ENCODE measurements around the gene GLRB. TPM values are rescaled to one million over a fixed set of nuclear protein-coding genes. Genes with fewer than 3 reads are reported as not detected.

GLRB gene
- 0.22 TPM for polyA plus RNA-seq (2013, experiment 1 of 2)
- 0.18 TPM for polyA plus RNA-seq (2013, experiment 2 of 2)

DNA sequence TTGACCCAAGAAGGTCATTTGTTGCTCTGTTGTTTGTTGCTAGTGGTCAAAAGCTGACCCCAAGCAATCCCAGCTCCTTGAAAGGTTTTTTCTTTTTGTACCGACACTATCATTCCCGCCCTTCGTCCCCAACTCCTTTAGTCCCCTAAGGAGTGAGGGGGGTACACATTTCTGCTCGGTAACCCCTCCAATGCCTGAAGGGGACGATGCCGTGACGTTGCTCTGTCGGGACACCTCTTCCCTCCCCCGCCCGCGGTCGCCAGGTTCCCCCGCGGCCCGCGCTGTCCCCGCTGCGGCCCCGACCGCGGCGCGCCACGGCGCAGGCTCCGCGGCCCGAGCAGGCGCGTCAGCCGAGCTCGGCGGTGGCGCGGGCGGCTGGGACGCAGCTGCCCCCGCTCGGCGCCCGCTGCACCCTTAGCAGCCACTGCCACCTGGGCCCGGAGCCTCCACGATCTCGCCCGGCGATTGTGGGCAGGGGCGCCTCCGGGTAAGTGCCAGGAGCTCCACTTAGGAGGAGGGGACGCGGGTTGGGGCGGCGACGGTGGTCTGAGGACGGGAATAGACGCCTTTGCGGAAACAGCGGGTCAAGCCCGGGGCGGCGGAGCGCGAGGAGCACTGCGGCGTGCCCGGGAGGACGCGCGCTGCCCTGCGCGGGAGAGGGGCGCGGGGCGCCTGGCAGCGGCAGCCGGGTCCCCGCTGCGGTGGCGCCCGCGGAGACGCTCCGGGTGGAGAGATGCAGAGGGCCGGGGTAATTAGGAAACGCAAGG, at the start of gene GLRB:
GLRB (plus strand) TSS at position 340 of the 767 bp plus-strand sequence. CDS start 1,875 bp downstream, outside the sequence.
- no peak within 1 kb of the TSS for H3K27ac ChIP-seq (ENCODE audit: low read depth, low read length)
- WGBS (ENCODE audit: extremely low coverage, insufficient coverage, low lambda C conversion rate) = no CpG with 5 or more reads among the region's 84 CpGs
- H3K79me1 ChIP-seq (ENCODE audit: low read length) = no peaks in the 10 kb centered on the region

DNA sequence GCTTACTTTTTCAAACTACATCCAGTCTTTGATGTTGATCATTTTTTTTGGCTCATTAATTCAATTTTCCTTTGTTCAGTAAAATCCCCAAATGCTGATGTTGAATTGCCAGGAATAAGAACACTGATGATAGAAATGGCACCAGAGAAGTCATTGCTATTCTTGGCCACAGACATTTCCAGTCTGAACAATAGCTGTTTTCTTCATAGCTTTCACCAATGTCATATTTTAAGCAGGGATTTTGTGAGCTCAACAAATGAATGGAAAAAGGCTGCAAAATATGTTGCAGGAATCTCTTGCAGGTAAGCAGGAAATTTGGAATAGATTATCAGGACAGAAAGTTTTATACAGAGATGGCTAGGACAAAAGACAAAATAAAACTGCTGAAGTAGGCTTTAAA, 40.5 kb upstream of the GLRB start:
- H3K56ac ChIP-seq (ENCODE audit: low read length) = no peak overlapping the region
- no peak overlapping the region for H3K23ac ChIP-seq (ENCODE audit: low read length)
- H2BK120ac ChIP-seq (ENCODE audit: low read depth, low read length) = no peak overlapping the region
- H3K4me1 ChIP-seq (ENCODE audit: control insufficient read depth, low read depth, low read length) = no peaks in the 10 kb centered on the region
- no peak overlapping the region for H3K27ac ChIP-seq (ENCODE audit: low read depth, low read length)
- H2BK5ac ChIP-seq (ENCODE audit: low read length) = no peak overlapping the region
- no peak for DNase-seq
- no peak overlapping the region for H3K4me3 ChIP-seq (ENCODE audit: low read length)
- H3K4me2 ChIP-seq (ENCODE audit: low read length) = no peak overlapping the region
- no peak overlapping the region for H4K5ac ChIP-seq (ENCODE audit: low read length)
- H4K8ac ChIP-seq (ENCODE audit: low read depth, low read length) = no peak overlapping the region
- no peak overlapping the region for H3K4ac ChIP-seq (ENCODE audit: low read depth, low read length)
- no peaks in the 10 kb centered on the region for H3K79me1 ChIP-seq (ENCODE audit: low read length)
- no peaks in the 10 kb centered on the region for H3K27me3 ChIP-seq (ENCODE audit: insufficient read depth, low read length, poor library complexity)
- no peak overlapping the region for H3K18ac ChIP-seq (ENCODE audit: low read length)
- no peak overlapping the region for H3K9ac ChIP-seq (ENCODE audit: low read length)
- no peak overlapping the region for H2BK15ac ChIP-seq (replicated peaks; ENCODE audit: low read depth)
- no peaks in the 10 kb centered on the region for H3K79me2 ChIP-seq (ENCODE audit: control insufficient read depth, insufficient read depth, low read length)
- no peak overlapping the region for H2AK5ac ChIP-seq (ENCODE audit: low read length)
- no peaks in the 10 kb centered on the region for H3K36me3 ChIP-seq (ENCODE audit: control insufficient read depth, insufficient read depth, low read length)

More for the DNA sequence above, at the start of gene GLRB:
- Histone ChIP-seq H2BK15ac (replicated peaks; ENCODE audit: low read depth) (no peak within 1 kb of the TSS), H3K18ac (ENCODE audit: low read length) (peak within 1 kb of the TSS; percentile 56), H2AK5ac (ENCODE audit: low read length) (no peak within 1 kb of the TSS), H3K9ac (ENCODE audit: low read length) (peak within 1 kb of the TSS; percentile 64), H2BK5ac (ENCODE audit: low read length) (no peak within 1 kb of the TSS), H4K5ac (ENCODE audit: low read length) (no peak within 1 kb of the TSS), H3K4me2 (ENCODE audit: low read length) (peak within 1 kb of the TSS; percentile 88), H3K36me3 (ENCODE audit: control insufficient read depth, insufficient read depth, low read length) (no peaks in the 10 kb centered on the region), H3K4me3 (ENCODE audit: low read length) (peak within 1 kb of the TSS; percentile 38), H3K27me3 (ENCODE audit: insufficient read depth, low read length, poor library complexity) (peaks cover 5% of the 10 kb centered on the region), H3K4me1 (ENCODE audit: control insufficient read depth, low read depth, low read length) (no peaks in the 10 kb centered on the region), H2BK120ac (ENCODE audit: low read depth, low read length) (no peak within 1 kb of the TSS), H3K23ac (ENCODE audit: low read length) (no peak within 1 kb of the TSS), H4K8ac (ENCODE audit: low read depth, low read length) (no peak within 1 kb of the TSS), H3K56ac (ENCODE audit: low read length) (peak within 1 kb of the TSS; percentile 80), H3K4ac (ENCODE audit: low read depth, low read length) (no peak within 1 kb of the TSS), H3K79me2 (ENCODE audit: control insufficient read depth, insufficient read depth, low read length) (no peaks in the 10 kb centered on the region)
- peak; percentile 26 for DNase-seq

DNA sequence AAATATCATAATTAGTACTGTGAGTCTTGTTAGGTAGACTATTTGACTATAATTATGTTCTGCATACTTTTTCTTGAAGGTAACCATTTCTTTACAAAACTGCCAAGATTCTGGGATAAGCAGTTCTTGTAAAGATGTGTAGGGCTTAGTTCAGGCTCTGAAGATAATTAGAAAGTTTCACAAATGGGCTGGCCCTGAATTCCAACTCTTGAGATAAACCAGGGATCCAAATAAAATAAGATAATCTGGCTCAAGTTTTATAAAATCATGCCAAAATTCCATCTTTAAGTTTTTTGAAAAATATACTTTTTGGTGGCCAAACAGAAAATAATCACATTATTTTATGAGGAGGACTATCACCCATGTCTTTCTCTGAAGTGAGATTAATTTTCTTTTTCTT, 35.5 kb upstream of the GLRB start:
- Histone ChIP-seq H3K56ac (ENCODE audit: low read length) (no peak overlapping the region), H3K27me3 (ENCODE audit: insufficient read depth, low read length, poor library complexity) (no peaks in the 10 kb centered on the region), H3K4me3 (ENCODE audit: low read length) (no peak overlapping the region), H3K4me2 (ENCODE audit: low read length) (no peak overlapping the region), H2BK120ac (ENCODE audit: low read depth, low read length) (no peak overlapping the region), H3K4ac (ENCODE audit: low read depth, low read length) (no peak overlapping the region), H4K8ac (ENCODE audit: low read depth, low read length) (no peak overlapping the region), H2AK5ac (ENCODE audit: low read length) (no peak overlapping the region), H3K79me1 (ENCODE audit: low read length) (no peaks in the 10 kb centered on the region), H3K36me3 (ENCODE audit: control insufficient read depth, insufficient read depth, low read length) (no peaks in the 10 kb centered on the region), H2BK15ac (replicated peaks; ENCODE audit: low read depth) (no peak overlapping the region), H3K23ac (ENCODE audit: low read length) (no peak overlapping the region), H3K9ac (ENCODE audit: low read length) (no peak overlapping the region), H3K18ac (ENCODE audit: low read length) (no peak overlapping the region), H3K79me2 (ENCODE audit: control insufficient read depth, insufficient read depth, low read length) (no peaks in the 10 kb centered on the region), H3K4me1 (ENCODE audit: control insufficient read depth, low read depth, low read length) (no peaks in the 10 kb centered on the region), H3K27ac (ENCODE audit: low read depth, low read length) (no peak overlapping the region), H4K5ac (ENCODE audit: low read length) (no peak overlapping the region), H2BK5ac (ENCODE audit: low read length) (no peak overlapping the region)
- DNase-seq = no peak

DNA sequence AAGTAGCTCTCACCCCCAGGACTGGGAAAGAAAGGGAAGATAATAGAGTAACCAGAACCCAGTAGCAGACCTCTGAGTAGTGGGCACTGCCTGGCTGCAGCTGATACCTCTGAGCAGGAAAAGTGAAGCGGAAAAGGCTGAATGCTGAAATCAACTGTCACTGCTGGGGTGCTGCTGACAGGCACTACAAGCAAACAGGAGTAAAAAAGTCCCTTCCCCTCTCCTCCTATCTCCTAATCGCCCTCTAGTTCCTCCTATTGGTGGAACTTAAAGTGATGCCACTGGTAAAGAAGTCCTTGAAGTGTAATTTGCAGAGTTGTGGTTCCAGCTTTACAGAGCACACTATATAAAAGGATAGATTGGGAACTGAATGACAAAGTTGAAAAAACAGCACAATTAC, 32.8 kb upstream of the GLRB start:
- no CpG with 5 or more reads among the region's 2 CpGs for WGBS (ENCODE audit: extremely low coverage, insufficient coverage, low lambda C conversion rate)
- H2AK5ac ChIP-seq (ENCODE audit: low read length) = no peak overlapping the region
- DNase-seq = peak; percentile 86

DNA sequence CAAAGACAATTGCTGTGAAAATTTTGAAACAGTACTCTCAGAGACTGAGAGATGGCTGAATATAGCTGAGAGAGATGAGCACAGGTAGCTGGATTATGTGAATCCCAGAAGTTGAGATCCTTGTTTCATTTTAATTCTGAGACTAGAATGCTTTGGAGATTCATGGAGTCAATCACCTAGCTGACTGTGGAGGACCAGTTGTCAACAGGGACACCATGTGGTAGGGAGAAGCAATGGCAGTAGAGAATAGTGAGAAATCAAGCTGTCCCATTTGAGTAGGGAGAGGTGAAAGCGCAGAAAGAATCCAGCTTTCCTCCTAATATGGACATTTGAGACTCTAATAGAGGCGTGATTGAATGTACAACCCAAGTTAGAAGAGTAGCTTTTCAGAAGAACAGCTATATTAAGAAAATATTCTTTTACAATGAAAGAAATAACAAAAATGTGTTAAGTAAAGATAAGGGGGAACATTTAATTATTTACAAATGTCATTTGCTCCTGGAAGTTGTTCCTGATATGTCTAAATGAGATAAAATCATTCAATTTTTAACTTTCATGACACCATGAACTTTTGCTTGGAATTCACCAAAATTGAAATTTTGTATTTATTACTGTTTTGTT, 30.3 kb upstream of the GLRB start:
- Histone ChIP-seq H4K8ac (ENCODE audit: low read depth, low read length) (no peak overlapping the region), H2AK5ac (ENCODE audit: low read length) (no peak overlapping the region), H3K56ac (ENCODE audit: low read length) (no peak overlapping the region), H2BK5ac (ENCODE audit: low read length) (no peak overlapping the region), H3K27ac (ENCODE audit: low read depth, low read length) (no peak overlapping the region), H3K36me3 (ENCODE audit: control insufficient read depth, insufficient read depth, low read length) (no peaks in the 10 kb centered on the region), H3K79me1 (ENCODE audit: low read length) (no peaks in the 10 kb centered on the region), H3K27me3 (ENCODE audit: insufficient read depth, low read length, poor library complexity) (no peaks in the 10 kb centered on the region), H2BK15ac (replicated peaks; ENCODE audit: low read depth) (no peak overlapping the region), H3K4me2 (ENCODE audit: low read length) (no peak overlapping the region), H2BK120ac (ENCODE audit: low read depth, low read length) (no peak overlapping the region), H3K9ac (ENCODE audit: low read length) (no peak overlapping the region), H3K4me3 (ENCODE audit: low read length) (no peak overlapping the region), H3K79me2 (ENCODE audit: control insufficient read depth, insufficient read depth, low read length) (no peaks in the 10 kb centered on the region), H3K23ac (ENCODE audit: low read length) (no peak overlapping the region), H3K4me1 (ENCODE audit: control insufficient read depth, low read depth, low read length) (no peaks in the 10 kb centered on the region), H3K18ac (ENCODE audit: low read length) (no peak overlapping the region), H4K5ac (ENCODE audit: low read length) (no peak overlapping the region), H3K4ac (ENCODE audit: low read depth, low read length) (no peak overlapping the region)
- peak; percentile 75 for DNase-seq
- WGBS (ENCODE audit: extremely low coverage, insufficient coverage, low lambda C conversion rate) = no CpG with 5 or more reads among the region's 2 CpGs

More for the DNA sequence above, 32.8 kb upstream of the GLRB start:
- Histone ChIP-seq H3K4me1 (ENCODE audit: control insufficient read depth, low read depth, low read length) (no peaks in the 10 kb centered on the region), H2BK5ac (ENCODE audit: low read length) (no peak overlapping the region), H3K56ac (ENCODE audit: low read length) (no peak overlapping the region), H3K27me3 (ENCODE audit: insufficient read depth, low read length, poor library complexity) (no peaks in the 10 kb centered on the region), H3K79me1 (ENCODE audit: low read length) (no peaks in the 10 kb centered on the region), H4K8ac (ENCODE audit: low read depth, low read length) (no peak overlapping the region), H3K9ac (ENCODE audit: low read length) (no peak overlapping the region), H3K4ac (ENCODE audit: low read depth, low read length) (no peak overlapping the region), H3K4me2 (ENCODE audit: low read length) (no peak overlapping the region), H3K23ac (ENCODE audit: low read length) (no peak overlapping the region), H4K5ac (ENCODE audit: low read length) (no peak overlapping the region), H3K4me3 (ENCODE audit: low read length) (no peak overlapping the region), H2BK120ac (ENCODE audit: low read depth, low read length) (no peak overlapping the region), H3K36me3 (ENCODE audit: control insufficient read depth, insufficient read depth, low read length) (no peaks in the 10 kb centered on the region), H3K18ac (ENCODE audit: low read length) (no peak overlapping the region), H2BK15ac (replicated peaks; ENCODE audit: low read depth) (no peak overlapping the region), H3K79me2 (ENCODE audit: control insufficient read depth, insufficient read depth, low read length) (no peaks in the 10 kb centered on the region), H3K27ac (ENCODE audit: low read depth, low read length) (no peak overlapping the region)
